GM12865 (cell line): ENCODE results near the gene NALCN.

Experiments used
- DNase-seq: peaks from one replicate; pipeline ENCODE4 v3.0.0; 2010; ENCODE audit warnings: low read depth
- H3K4me3 ChIP-seq: 2 replicates; pipeline ENCODE4 v1.5.1; 2011; ENCODE audit warnings: mild to moderate bottlenecking, low read depth, low read length, control low read depth
- TF ChIP-seq, protein P1 (sequence below): IDR thresholded peaks from 2 replicates; pipeline ENCODE4 v1.5.1; 2011; ENCODE audit warnings: low read length, control low read depth, low read depth, inconsistent platforms; ENCODE audit not compliant: insufficient read depth; ENCODE audit errors: missing control alignments

The NALCN gene

DNA sequence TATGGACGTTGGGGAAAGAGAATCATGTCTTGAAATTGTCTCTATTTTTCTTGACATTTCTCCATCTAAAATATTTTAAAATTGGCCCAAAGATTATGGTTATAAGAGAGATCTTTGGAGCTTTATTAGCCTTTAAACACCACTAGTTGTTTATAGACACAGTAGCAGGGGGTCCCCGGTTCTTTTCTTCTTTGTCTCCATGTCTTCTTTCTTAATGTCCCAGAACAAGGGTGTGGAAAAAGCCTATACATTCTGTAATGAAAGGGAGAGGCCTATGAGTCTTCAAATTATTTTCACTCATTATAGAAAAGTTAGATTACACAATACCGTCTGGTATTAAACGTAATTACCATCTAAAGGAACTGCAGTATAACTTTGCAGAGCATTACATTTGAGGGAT lies 300.0 kb downstream of the NALCN start:
- DNase-seq: no peak

DNA sequence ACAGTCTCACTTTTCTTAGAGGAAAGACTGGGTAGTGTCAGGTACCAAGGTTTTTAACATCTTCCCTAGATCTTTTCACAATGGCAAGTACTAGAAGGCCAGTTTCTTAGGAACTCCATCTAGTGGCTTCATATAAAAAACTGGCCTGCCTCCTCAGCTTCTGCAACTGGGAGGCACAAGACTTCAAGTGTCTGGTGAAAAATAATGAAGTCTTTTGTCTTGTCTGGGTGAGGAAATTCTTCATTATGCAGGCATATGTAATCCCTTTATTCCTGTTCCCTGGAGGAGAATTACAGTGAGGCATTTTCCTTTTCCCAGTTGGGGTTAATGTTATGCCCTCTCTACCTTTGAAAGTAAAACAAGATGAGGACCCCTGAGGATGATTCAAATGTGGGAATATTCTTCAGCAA lies 300.5 kb downstream of the NALCN start:
- H3K4me3 ChIP-seq: no peak overlapping the region
- DNase-seq: no peak
- TF ChIP-seq, protein P1, sequence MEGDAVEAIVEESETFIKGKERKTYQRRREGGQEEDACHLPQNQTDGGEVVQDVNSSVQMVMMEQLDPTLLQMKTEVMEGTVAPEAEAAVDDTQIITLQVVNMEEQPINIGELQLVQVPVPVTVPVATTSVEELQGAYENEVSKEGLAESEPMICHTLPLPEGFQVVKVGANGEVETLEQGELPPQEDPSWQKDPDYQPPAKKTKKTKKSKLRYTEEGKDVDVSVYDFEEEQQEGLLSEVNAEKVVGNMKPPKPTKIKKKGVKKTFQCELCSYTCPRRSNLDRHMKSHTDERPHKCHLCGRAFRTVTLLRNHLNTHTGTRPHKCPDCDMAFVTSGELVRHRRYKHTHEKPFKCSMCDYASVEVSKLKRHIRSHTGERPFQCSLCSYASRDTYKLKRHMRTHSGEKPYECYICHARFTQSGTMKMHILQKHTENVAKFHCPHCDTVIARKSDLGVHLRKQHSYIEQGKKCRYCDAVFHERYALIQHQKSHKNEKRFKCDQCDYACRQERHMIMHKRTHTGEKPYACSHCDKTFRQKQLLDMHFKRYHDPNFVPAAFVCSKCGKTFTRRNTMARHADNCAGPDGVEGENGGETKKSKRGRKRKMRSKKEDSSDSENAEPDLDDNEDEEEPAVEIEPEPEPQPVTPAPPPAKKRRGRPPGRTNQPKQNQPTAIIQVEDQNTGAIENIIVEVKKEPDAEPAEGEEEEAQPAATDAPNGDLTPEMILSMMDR: no peak

More for the DNA sequence above, 300.0 kb downstream of the NALCN start:
- H3K4me3 ChIP-seq: no peak overlapping the region
- TF ChIP-seq, protein P1: no peak

DNA sequence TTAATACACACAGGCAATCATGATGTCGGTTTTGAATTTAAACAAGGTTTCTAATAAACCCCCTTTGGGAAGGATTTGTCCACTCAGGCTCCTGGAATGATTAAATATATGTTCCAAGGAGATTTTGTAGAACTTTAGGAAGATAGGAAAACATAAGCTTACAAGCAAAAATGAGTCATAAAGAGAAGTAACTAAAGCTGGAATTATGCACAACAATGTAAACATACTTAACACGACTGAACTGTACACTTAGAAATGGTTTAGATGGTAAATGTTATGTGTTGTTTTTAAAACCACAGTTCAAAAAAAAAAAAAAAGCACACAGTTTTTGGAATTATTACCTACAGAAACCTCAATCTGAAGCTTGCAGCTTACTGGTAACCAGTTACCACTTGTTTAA lies 304.4 kb downstream of the NALCN start:
- TF ChIP-seq, protein P1: no peak
- DNase-seq: no peak

GRCh38 chr13:101109005-101109404 lies 307.3 kb downstream of the NALCN start:
- H3K4me3 ChIP-seq: no peak overlapping the region
- DNase-seq: no peak
- TF ChIP-seq, protein P1: no peak

More for the DNA sequence above, 304.4 kb downstream of the NALCN start:
- no peak overlapping the region for H3K4me3 ChIP-seq

- no peak for DNase-seq
- TF ChIP-seq, protein P1: no peak
- no peak overlapping the region for H3K4me3 ChIP-seq
These were observed 317.4 kb downstream of the NALCN start for GRCh38 chr13:101098873-101099272.

- DNase-seq: no peak
These were observed 323.3 kb downstream of the NALCN start for GRCh38 chr13:101092985-101093384.

DNA sequence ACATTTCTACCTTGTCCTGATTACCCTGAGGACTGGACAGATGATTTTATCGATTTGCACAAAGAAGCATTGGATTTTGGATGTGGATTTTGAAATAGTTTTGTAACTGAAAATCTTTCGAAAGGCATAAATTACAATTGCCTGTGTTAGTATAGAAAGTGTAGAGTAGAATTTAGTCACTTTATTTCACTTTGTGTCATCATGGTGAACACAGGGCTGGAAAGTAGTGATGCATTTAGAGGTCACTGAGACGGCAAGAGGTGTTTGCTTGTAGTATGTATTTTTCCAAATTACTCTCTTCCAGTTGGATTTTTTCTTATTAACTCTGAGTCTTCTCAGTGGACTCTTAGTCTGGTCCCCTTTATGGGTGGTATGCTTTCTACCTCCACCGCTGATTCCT lies 326.0 kb downstream of the NALCN start:
- TF ChIP-seq, protein P1: no peak
- H3K4me3 ChIP-seq: no peak overlapping the region
- no peak for DNase-seq

More at GRCh38 chr13:101092985-101093384, 323.3 kb downstream of the NALCN start:
- H3K4me3 ChIP-seq: no peak overlapping the region
- TF ChIP-seq, protein P1: no peak
